ENCODE data around the gene PPP4R3A. TPM values are rescaled to one million over a fixed set of nuclear protein-coding genes. Genes with fewer than 3 reads are reported as not detected.

The PPP4R3A gene
- total RNA-seq, 1 experiment from 2014 or later, result 101 TPM

- Histone ChIP-seq H3K4me1 (ENCODE audit: insufficient read depth, low read length, poor library complexity, severe bottlenecking) (no peaks in the 10 kb centered on the region), H3K9me3 (ENCODE audit: low read depth, low read length, poor library complexity, severe bottlenecking) (no peaks in the 10 kb centered on the region), H3K4me3 (ENCODE audit: low read depth, low read length, poor library complexity, severe bottlenecking) (no peak overlapping the region), H3K36me3 (ENCODE audit: insufficient read depth, low read length, poor library complexity, severe bottlenecking) (peaks cover 50% of the 10 kb centered on the region), H3K27ac (ENCODE audit: low read depth, low read length, poor library complexity, severe bottlenecking) (no peak overlapping the region), H3K27me3 (replicated peaks; ENCODE audit: insufficient read depth, low read depth, low read length, poor library complexity) (no peaks in the 10 kb centered on the region)
- TF ChIP-seq CTCF (conservative IDR thresholded peaks at IDR 0.05; ENCODE audit: low read depth, low read length) (no peak), EZH2 (IDR thresholded peaks at IDR 0.05; ENCODE audit: borderline replicate concordance, low read depth, low read length, poor library complexity, severe bottlenecking) (no peak)
- no peak for DNase-seq (ENCODE audit: low spot score)
- CTCF ChIA-PET, result no interaction called here
- POLR2A ChIA-PET (ENCODE audit: low non-redundant PET), result no interaction called here
- intact Hi-C loops (cut with micrococcal nuclease; ENCODE audit: unreplicated experiment), result no loop called here
- no TSS peak for BruUV-seq (replicated peaks)
These were observed 53.8 kb downstream of the PPP4R3A start for GRCh38 chr14:91456283-91456682.

GRCh38 chr14:91454580-91454979, 55.5 kb downstream of the PPP4R3A start:
- H3K27me3 ChIP-seq (replicated peaks; ENCODE audit: insufficient read depth, low read depth, low read length, poor library complexity), result no peaks in the 10 kb centered on the region
- TF ChIP-seq CTCF (conservative IDR thresholded peaks at IDR 0.05; ENCODE audit: low read depth, low read length) (no peak), EZH2 (IDR thresholded peaks at IDR 0.05; ENCODE audit: borderline replicate concordance, low read depth, low read length, poor library complexity, severe bottlenecking) (no peak)
- DNase-seq (ENCODE audit: low spot score), result no peak
- intact Hi-C loops (cut with micrococcal nuclease; ENCODE audit: unreplicated experiment), result no loop called here
- ChIA-PET POLR2A (ENCODE audit: low non-redundant PET) (no interaction called here), CTCF (no interaction called here)
- no peaks in the 10 kb centered on the region for H3K9me3 ChIP-seq (ENCODE audit: low read depth, low read length, poor library complexity, severe bottlenecking)
- no peak overlapping the region for H3K4me3 ChIP-seq (ENCODE audit: low read depth, low read length, poor library complexity, severe bottlenecking)
- H3K27ac ChIP-seq (ENCODE audit: low read depth, low read length, poor library complexity, severe bottlenecking), result no peak overlapping the region
- peaks cover 34% of the 10 kb centered on the region for H3K36me3 ChIP-seq (ENCODE audit: insufficient read depth, low read length, poor library complexity, severe bottlenecking)
- H3K4me1 ChIP-seq (ENCODE audit: insufficient read depth, low read length, poor library complexity, severe bottlenecking), result no peaks in the 10 kb centered on the region
- no TSS peak for BruUV-seq (replicated peaks)

- no peak for DNase-seq (ENCODE audit: low spot score)
- no TSS peak for BruUV-seq (replicated peaks)
- no peaks in the 10 kb centered on the region for H3K4me1 ChIP-seq (ENCODE audit: insufficient read depth, low read length, poor library complexity, severe bottlenecking)
- no peak overlapping the region for H3K27ac ChIP-seq (ENCODE audit: low read depth, low read length, poor library complexity, severe bottlenecking)
- no peaks in the 10 kb centered on the region for H3K9me3 ChIP-seq (ENCODE audit: low read depth, low read length, poor library complexity, severe bottlenecking)
- H3K27me3 ChIP-seq (replicated peaks; ENCODE audit: insufficient read depth, low read depth, low read length, poor library complexity), result no peaks in the 10 kb centered on the region
- H3K36me3 ChIP-seq (ENCODE audit: insufficient read depth, low read length, poor library complexity, severe bottlenecking), result peaks cover 30% of the 10 kb centered on the region
- ChIA-PET CTCF (interaction anchor here (0.5 kb wide), 1 partner anchor 25 kb away, joined by 3 read pairs; no protein-coding TSS in a partner anchor), POLR2A (ENCODE audit: low non-redundant PET) (no interaction called here)
- TF ChIP-seq CTCF (conservative IDR thresholded peaks at IDR 0.05; ENCODE audit: low read depth, low read length) (no peak), EZH2 (IDR thresholded peaks at IDR 0.05; ENCODE audit: borderline replicate concordance, low read depth, low read length, poor library complexity, severe bottlenecking) (no peak)
- no peak overlapping the region for H3K4me3 ChIP-seq (ENCODE audit: low read depth, low read length, poor library complexity, severe bottlenecking)
- intact Hi-C loops (cut with micrococcal nuclease; ENCODE audit: unreplicated experiment), result no loop called here
These were observed 56.0 kb downstream of the PPP4R3A start for GRCh38 chr14:91454155-91454554.
